Neural progenitor cell (in vitro differentiated cells): ENCODE data around the gene TRIM14. TPM values are rescaled to one million over a fixed set of nuclear protein-coding genes. Genes with fewer than 3 reads are reported as not detected.

Source experiments
- DNase-seq: peaks from one replicate; pipeline ENCODE4 v3.0.0-alpha.2; 2016; ENCODE audit warnings: low spot score
- H2AFZ ChIP-seq: fragments of 200-600 bp; sonication (generic); replicated peaks from 2 replicates; pipeline ENCODE4 v1.6.1; 2016; ENCODE audit warnings: antibody characterized with exemption
- H3F3A ChIP-seq: fragments of 200-600 bp; sonication (generic); 2 replicates; pipeline ENCODE4 v1.6.1; 2016; ENCODE audit warnings: antibody characterized with exemption, low read depth
- H3K27ac ChIP-seq: fragments of 200-600 bp; sonication (generic); 2 replicates; pipeline ENCODE4 v1.5.1; 2016; ENCODE audit warnings: mild to moderate bottlenecking
- H3K27me3 ChIP-seq: fragments of 200-600 bp; sonication (generic); 2 replicates; pipeline ENCODE4 v1.6.1; 2016; ENCODE audit warnings: mild to moderate bottlenecking, moderate library complexity
- H3K36me3 ChIP-seq: fragments of 200-600 bp; sonication (generic); 2 replicates; pipeline ENCODE4 v1.5.1; 2016
- H3K4me1 ChIP-seq: fragments of 200-600 bp; sonication (generic); 2 replicates; pipeline ENCODE4 v1.6.1; 2016; ENCODE audit warnings: mixed run types
- H3K4me2 ChIP-seq: fragments of 200-600 bp; sonication (generic); 2 replicates; pipeline ENCODE4 v1.6.1; 2016
- H3K4me3 ChIP-seq: fragments of 200-600 bp; sonication (generic); 2 replicates; pipeline ENCODE4 v1.5.1; 2016
- H3K79me2 ChIP-seq: fragments of 200-600 bp; sonication (generic); 2 replicates; pipeline ENCODE4 v1.6.1; 2016; ENCODE audit warnings: low read depth
- H3K9ac ChIP-seq: fragments of 200-600 bp; sonication (generic); 2 replicates; pipeline ENCODE4 v1.6.1; 2016
- H3K9me3 ChIP-seq: fragments of 200-600 bp; sonication (generic); 2 replicates; pipeline ENCODE4 v1.5.1; 2016; ENCODE audit warnings: low read depth
- H4K20me1 ChIP-seq: fragments of 200-600 bp; sonication (generic); 2 replicates; pipeline ENCODE4 v1.6.1; 2016; ENCODE audit warnings: low read depth
- H3K27ac Mint-ChIP-seq: 3 replicates; pipeline ENCODE4 v1.8.0; 2021; ENCODE audit warnings: mixed read lengths
- H3K27me3 Mint-ChIP-seq: 2 replicates; pipeline ENCODE4 v1.8.0; 2022; ENCODE audit warnings: low read depth, mild to moderate bottlenecking, inconsistent platforms, moderate library complexity, mixed read lengths; ENCODE audit not compliant: insufficient read depth
- H3K36me3 Mint-ChIP-seq: 3 replicates; pipeline ENCODE4 v1.8.0; 2021; ENCODE audit warnings: mixed read lengths
- H3K4me1 Mint-ChIP-seq: 3 replicates; pipeline ENCODE4 v1.8.0; 2021; ENCODE audit warnings: mixed read lengths
- H3K4me3 Mint-ChIP-seq: 3 replicates; pipeline ENCODE4 v1.8.0; 2021; ENCODE audit warnings: mild to moderate bottlenecking, moderate library complexity, mixed read lengths
- H3K9me3 Mint-ChIP-seq: 3 replicates; pipeline ENCODE4 v1.8.0; 2020; ENCODE audit warnings: mixed read lengths
- CTCF ChIP-seq: fragments of 200-600 bp; sonication (generic); IDR thresholded peaks from 2 replicates; pipeline ENCODE4 v1.5.1; 2017; ENCODE audit warnings: antibody characterized with exemption, mild to moderate bottlenecking
- EZH2 ChIP-seq: fragments of 200-600 bp; sonication (generic); IDR thresholded peaks from 2 replicates; pipeline ENCODE4 v1.6.1; 2017; ENCODE audit warnings: antibody characterized with exemption, mild to moderate bottlenecking, moderate library complexity
- EZH2phosphoT487 ChIP-seq: fragments of 200-600 bp; sonication (generic); IDR thresholded peaks from 2 replicates; pipeline ENCODE4 v1.6.1; 2017; ENCODE audit warnings: antibody characterized with exemption
- total RNA-seq: library from RNA; depleted of rRNA; stranded (reverse); fragments of >200 nt; gene quantifications from 2 replicates; pipeline ENCODE4 v1.2.3, GENCODE V29; 2015; ENCODE audit warnings: low replicate concordance

The TRIM14 gene
- total RNA-seq, 1 donor from 2014 or later = 0.17 TPM

GRCh38 chr9:98081477-98082219 is 37.4 kb downstream of the TRIM14 start:
- Histone ChIP-seq H3K4me1 (peaks cover 14% of the 10 kb centered on the region), H3K27ac (no peak overlapping the region), H2AFZ (no peak overlapping the region), H3K9me3 (no peaks in the 10 kb centered on the region), H3F3A (peaks cover 14% of the 10 kb centered on the region), H3K36me3 (no peaks in the 10 kb centered on the region), H3K4me2 (no peak overlapping the region), H3K9ac (no peak overlapping the region), H3K79me2 (no peaks in the 10 kb centered on the region), H3K4me3 (no peak overlapping the region), H3K27me3 (no peaks in the 10 kb centered on the region), H4K20me1 (no peaks in the 10 kb centered on the region)
- no peaks in the 10 kb centered on the region for H3K9me3 Mint-ChIP-seq
- TF ChIP-seq EZH2 (no peak), CTCF (no peak), EZH2phosphoT487 (no peak)
- H3K27ac Mint-ChIP-seq = no peak overlapping the region
- H3K4me1 Mint-ChIP-seq = peaks cover 21% of the 10 kb centered on the region
- H3K27me3 Mint-ChIP-seq = peaks cover 6% of the 10 kb centered on the region
- DNase-seq = no peak
- peaks cover 14% of the 10 kb centered on the region for H3K36me3 Mint-ChIP-seq
- H3K4me3 Mint-ChIP-seq = no peak overlapping the region

DNA sequence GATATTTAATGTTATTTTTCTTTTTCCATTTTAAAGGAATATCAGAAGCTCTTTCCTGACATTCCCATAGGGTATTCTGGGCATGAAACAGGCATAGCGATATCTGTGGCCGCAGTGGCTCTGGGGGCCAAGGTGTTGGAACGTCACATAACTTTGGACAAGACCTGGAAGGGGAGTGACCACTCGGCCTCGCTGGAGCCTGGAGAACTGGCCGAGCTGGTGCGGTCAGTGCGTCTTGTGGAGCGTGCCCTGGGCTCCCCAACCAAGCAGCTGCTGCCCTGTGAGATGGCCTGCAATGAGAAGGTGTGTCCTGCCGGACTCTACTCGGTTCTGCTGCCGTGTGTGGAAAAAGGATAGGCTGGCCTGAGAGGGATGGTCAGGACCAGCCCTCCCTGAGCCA is 38.2 kb downstream of the TRIM14 start:
- no peaks in the 10 kb centered on the region for H3K36me3 ChIP-seq
- peaks cover 8% of the 10 kb centered on the region for H3F3A ChIP-seq
- Mint-ChIP-seq H3K9me3 (no peaks in the 10 kb centered on the region), H3K4me1 (peaks cover 13% of the 10 kb centered on the region), H3K4me3 (no peak overlapping the region), H3K36me3 (peaks cover 14% of the 10 kb centered on the region), H3K27me3 (peaks cover 2% of the 10 kb centered on the region), H3K27ac (no peak overlapping the region)
- no peak overlapping the region for H3K4me2 ChIP-seq
- H2AFZ ChIP-seq = no peak overlapping the region
- no peak overlapping the region for H3K4me3 ChIP-seq
- TF ChIP-seq CTCF = no peak
- TF ChIP-seq EZH2phosphoT487 = no peak
- no peak for TF ChIP-seq EZH2
- no peaks in the 10 kb centered on the region for H3K79me2 ChIP-seq
- H4K20me1 ChIP-seq = no peaks in the 10 kb centered on the region
- H3K9me3 ChIP-seq = no peaks in the 10 kb centered on the region
- no peak for DNase-seq
- no peak overlapping the region for H3K9ac ChIP-seq
- H3K4me1 ChIP-seq = peaks cover 6% of the 10 kb centered on the region
- H3K27ac ChIP-seq = no peak overlapping the region
- no peaks in the 10 kb centered on the region for H3K27me3 ChIP-seq

GRCh38 chr9:98080326-98080725 is 38.7 kb downstream of the TRIM14 start:
- Histone ChIP-seq H3K4me3 (no peak overlapping the region), H3K4me2 (no peak overlapping the region), H3K36me3 (no peaks in the 10 kb centered on the region), H4K20me1 (no peaks in the 10 kb centered on the region), H3K4me1 (peaks cover 2% of the 10 kb centered on the region), H3K27me3 (no peaks in the 10 kb centered on the region), H2AFZ (no peak overlapping the region), H3F3A (peaks cover 3% of the 10 kb centered on the region), H3K9ac (no peak overlapping the region), H3K79me2 (no peaks in the 10 kb centered on the region), H3K9me3 (no peaks in the 10 kb centered on the region), H3K27ac (no peak overlapping the region)
- Mint-ChIP-seq H3K27me3 (peaks cover 2% of the 10 kb centered on the region), H3K27ac (no peak overlapping the region), H3K4me3 (no peak overlapping the region), H3K36me3 (peaks cover 14% of the 10 kb centered on the region), H3K4me1 (peaks cover 13% of the 10 kb centered on the region), H3K9me3 (no peaks in the 10 kb centered on the region)
- TF ChIP-seq CTCF (no peak), EZH2 (no peak), EZH2phosphoT487 (no peak)
- DNase-seq = no peak
